Measurements from ENCODE around the gene SH3BGRL2. TPM values are rescaled to one million over a fixed set of nuclear protein-coding genes. Genes with fewer than 3 reads are reported as not detected.

Gene SH3BGRL2
- total and polyA plus RNA-seq, 2 of the 8 experiments (the other 6 are each of a cell fraction or from before 2014, with no cell fraction given) = 6.0 to 20.3 TPM

DNA sequence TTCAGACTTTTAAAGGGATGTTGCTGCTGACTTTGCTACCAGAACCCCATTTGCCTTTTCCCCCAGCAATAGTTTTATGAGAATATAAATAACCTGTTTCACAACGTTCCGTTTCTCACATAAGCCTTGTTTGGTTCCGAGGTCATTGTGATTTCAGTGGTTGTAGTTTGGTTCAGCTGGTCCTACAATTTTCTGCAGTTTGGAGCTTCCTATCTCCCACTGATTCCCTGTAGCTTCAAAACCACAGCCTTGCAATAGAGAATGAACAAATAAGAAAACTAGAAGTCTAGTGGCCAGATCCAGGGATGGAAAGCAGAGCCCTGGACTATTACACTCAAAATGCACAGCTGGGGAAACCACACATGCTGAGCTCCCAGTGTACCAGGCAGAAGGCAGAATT lies 24.1 kb upstream of the SH3BGRL2 start:
- DNase-seq (ENCODE audit: low read depth in 1 of 2, low spot score in 2 of 2) (no peak), FAIRE-seq (no peak)
- no peak overlapping the region for H4K91ac ChIP-seq (replicated peaks; ENCODE audit: insufficient read length, low read length)
- no peaks in the 10 kb centered on the region for H3K23me2 ChIP-seq (ENCODE audit: low read depth, low read length)
- no peak overlapping the region for H2BK12ac ChIP-seq (ENCODE audit: low read depth, low read length)
- no peaks in the 10 kb centered on the region for H3K9me3 ChIP-seq (ENCODE audit: insufficient read depth in 2 of 2, low read depth in 1 of 2, low read length in 1 of 2)
- no peaks in the 10 kb centered on the region for H3K79me2 ChIP-seq (ENCODE audit: control insufficient read depth in 1 of 2, insufficient read depth in 2 of 2, low read length in 2 of 2)
- H3K4me2 ChIP-seq (ENCODE audit: insufficient read depth in 1 of 2, low read depth in 2 of 2, low read length in 2 of 2) = no peak overlapping the region
- H3K56ac ChIP-seq (replicated peaks; ENCODE audit: insufficient read length, low read depth, low read length) = no peak overlapping the region
- no peak overlapping the region for H3K23ac ChIP-seq (ENCODE audit: insufficient read length)
- no peaks in the 10 kb centered on the region for H3K36me3 ChIP-seq (ENCODE audit: control insufficient read depth in 2 of 4, insufficient read depth in 4 of 4, low read length in 3 of 4)
- H3K14ac ChIP-seq (ENCODE audit: insufficient read length) = no peak overlapping the region
- no peak overlapping the region for H4K8ac ChIP-seq (ENCODE audit: extremely low read depth, insufficient read depth, low read length)
- H2BK20ac ChIP-seq (ENCODE audit: low read length) = no peak overlapping the region
- H3K18ac ChIP-seq (ENCODE audit: extremely low read depth, low read length) = no peak overlapping the region
- no peaks in the 10 kb centered on the region for H4K20me1 ChIP-seq (replicated peaks in 1 of 2; ENCODE audit: control insufficient read depth in 1 of 2, insufficient read depth in 2 of 2, low read length in 2 of 2)
- POLR2A ChIA-PET (ENCODE audit: partially characterized antibody) = no interaction called here
- H2BK15ac ChIP-seq (ENCODE audit: low read length) = no peak overlapping the region
- no peak overlapping the region for H3K4me3 ChIP-seq (ENCODE audit: extremely low read depth in 1 of 4, insufficient read depth in 2 of 4, low read depth in 3 of 4, low read length in 4 of 4)
- H2AFZ ChIP-seq (ENCODE audit: low read length) = no peak overlapping the region
- H3K27me3 ChIP-seq (replicated peaks in 1 of 4; ENCODE audit: control insufficient read depth in 3 of 4, extremely low read depth in 1 of 4, insufficient read depth in 3 of 4, low read length in 3 of 4) = no peaks in the 10 kb centered on the region
- CTCF ChIA-PET (ENCODE audit: partially characterized antibody) = interaction anchor here (1.1 to 1.8 kb wide), 2 partner anchors 9 to 25 kb away, joined by 3 to 4 read pairs; no protein-coding TSS in a partner anchor
- no peak overlapping the region for H3K9ac ChIP-seq (replicated peaks in 1 of 4; ENCODE audit: extremely low read depth in 1 of 4, low read depth in 3 of 4, low read length in 3 of 4)
- 90% methylated on average over 3 of the region's 3 CpGs; no CpG with 5 or more reads in 1 of the 2 experiments for WGBS, 2 experiments (ENCODE audit: extremely low coverage in 1 of 2, insufficient coverage in 1 of 2, insufficient read length in 1 of 2, insufficient replicate concordance in 2 of 2, low coverage in 1 of 2, low lambda C conversion rate in 2 of 2, missing lambda C conversion rate in 1 of 2)
- H4K5ac ChIP-seq (ENCODE audit: insufficient read length, low read depth, low read length) = no peak overlapping the region
- no peaks in the 10 kb centered on the region for H3K79me1 ChIP-seq (ENCODE audit: low read depth, low read length)
- no peak overlapping the region for H2BK5ac ChIP-seq (ENCODE audit: low read depth, low read length)
- H3K4me1 ChIP-seq (replicated peaks in 1 of 4; ENCODE audit: control insufficient read depth in 3 of 4, insufficient read depth in 4 of 4, low read length in 3 of 4) = no peaks in the 10 kb centered on the region
- no peak overlapping the region for H3K27ac ChIP-seq (ENCODE audit: low read depth, low read length)
- H2AK5ac ChIP-seq (ENCODE audit: low read depth, low read length) = no peak overlapping the region
- no peak overlapping the region for H2BK120ac ChIP-seq (replicated peaks; ENCODE audit: low read depth, low read length)
- H3K4ac ChIP-seq (replicated peaks; ENCODE audit: insufficient read length, low read depth, low read length) = no peak overlapping the region
- TF ChIP-seq SP2 (IDR thresholded peaks at IDR 0.05; ENCODE audit: low read length) = no peak
- TF ChIP-seq CEBPB (IDR thresholded peaks at IDR 0.05; ENCODE audit: low read depth, low read length) = no peak
- no peak for TF ChIP-seq RNF2 (IDR thresholded peaks at IDR 0.05; ENCODE audit: borderline replicate concordance, low read depth, low read length, missing control alignments, poor library complexity, severe bottlenecking)
- TF ChIP-seq TAF7 (optimal IDR thresholded peaks at IDR 0.05; ENCODE audit: borderline replicate concordance, low read depth, low read length) = no peak
- TF ChIP-seq KDM5A (IDR thresholded peaks at IDR 0.05; ENCODE audit: low read length) = no peak
- no peak for TF ChIP-seq SIN3A (conservative IDR thresholded peaks at IDR 0.05 in 1 of 2, IDR thresholded peaks at IDR 0.05 in 1 of 2; ENCODE audit: low read depth in 1 of 2, low read length in 2 of 2)
- TF ChIP-seq SIRT6 (IDR thresholded peaks at IDR 0.05; ENCODE audit: low read length) = no peak
- no peak for TF ChIP-seq JUND (IDR thresholded peaks at IDR 0.05; ENCODE audit: low read length)
- no peak for TF ChIP-seq CBX8 (IDR thresholded peaks at IDR 0.05; ENCODE audit: borderline replicate concordance, low read depth, low read length)
- TF ChIP-seq HDAC6 (IDR thresholded peaks at IDR 0.05; ENCODE audit: low read depth, low read length) = no peak
- TF ChIP-seq SP4 (IDR thresholded peaks at IDR 0.05; ENCODE audit: low read length) = no peak
- TF ChIP-seq RXRA (IDR thresholded peaks at IDR 0.05; ENCODE audit: insufficient read depth, low read depth, low read length) = no peak
- TF ChIP-seq ZNF274 (IDR thresholded peaks at IDR 0.05; ENCODE audit: borderline replicate concordance, extremely low read depth, low read length) = no peak
- TF ChIP-seq TAF1 (IDR thresholded peaks at IDR 0.05; ENCODE audit: low read depth, low read length) = no peak
- no peak for TF ChIP-seq SUZ12 (IDR thresholded peaks at IDR 0.05; ENCODE audit: low read length)

Data from H1 (cell line).